Measurements from ENCODE around the gene NDUFA8.

- TF ChIP-seq EP300 (IDR thresholded peaks at IDR 0.05; ENCODE audit: low read depth), result no peak
- TF ChIP-seq, protein P1, sequence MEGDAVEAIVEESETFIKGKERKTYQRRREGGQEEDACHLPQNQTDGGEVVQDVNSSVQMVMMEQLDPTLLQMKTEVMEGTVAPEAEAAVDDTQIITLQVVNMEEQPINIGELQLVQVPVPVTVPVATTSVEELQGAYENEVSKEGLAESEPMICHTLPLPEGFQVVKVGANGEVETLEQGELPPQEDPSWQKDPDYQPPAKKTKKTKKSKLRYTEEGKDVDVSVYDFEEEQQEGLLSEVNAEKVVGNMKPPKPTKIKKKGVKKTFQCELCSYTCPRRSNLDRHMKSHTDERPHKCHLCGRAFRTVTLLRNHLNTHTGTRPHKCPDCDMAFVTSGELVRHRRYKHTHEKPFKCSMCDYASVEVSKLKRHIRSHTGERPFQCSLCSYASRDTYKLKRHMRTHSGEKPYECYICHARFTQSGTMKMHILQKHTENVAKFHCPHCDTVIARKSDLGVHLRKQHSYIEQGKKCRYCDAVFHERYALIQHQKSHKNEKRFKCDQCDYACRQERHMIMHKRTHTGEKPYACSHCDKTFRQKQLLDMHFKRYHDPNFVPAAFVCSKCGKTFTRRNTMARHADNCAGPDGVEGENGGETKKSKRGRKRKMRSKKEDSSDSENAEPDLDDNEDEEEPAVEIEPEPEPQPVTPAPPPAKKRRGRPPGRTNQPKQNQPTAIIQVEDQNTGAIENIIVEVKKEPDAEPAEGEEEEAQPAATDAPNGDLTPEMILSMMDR (IDR thresholded peaks at IDR 0.05), result no peak
Observed at GRCh38 chr9:122128969-122129343, 30.6 kb downstream of the NDUFA8 start.

All from transverse colon (tissue), 3 donors.